Stimulated activated naive CD8-positive, alpha-beta T cell treated with anti-CD3 and anti-CD28 coated beads, Interleukin-15, amount 100 ng/mL, for 72 hours (primary cell): ENCODE results near the gene TATDN2.
A peak's percentile ranks its signal among the peaks of the same experiment; 100 is the strongest.

Source experiments
- ATAC-seq: fragments of 150-1000 bp; cut with Tn5 transposase; 2 replicates; pipeline ENCODE4 v1.10.0; 2021; ENCODE audit warnings: mild to moderate bottlenecking, moderate library complexity
- DNase-seq, 2 donors: peaks; one replicate each; pipeline ENCODE4 v3.0.0; 2021 to 2022
- H3K27ac Mint-ChIP-seq, 2 donors: one replicate each; pipeline ENCODE4 v1.8.0; 2022; ENCODE audit warnings: mild to moderate bottlenecking in 2 of 2, mixed read lengths in 2 of 2, moderate library complexity in 2 of 2
- H3K27me3 Mint-ChIP-seq: one replicate; pipeline ENCODE4 v1.8.0; 2022; ENCODE audit warnings: mixed read lengths
- H3K4me1 Mint-ChIP-seq: one replicate; pipeline ENCODE4 v1.8.0; 2022; ENCODE audit warnings: mild to moderate bottlenecking, mixed read lengths
- H3K4me3 Mint-ChIP-seq, 2 donors: one replicate each; pipeline ENCODE4 v1.8.0; 2022; ENCODE audit warnings: mild to moderate bottlenecking in 2 of 2, mixed read lengths in 2 of 2, moderate library complexity in 1 of 2
- H3K9me3 Mint-ChIP-seq, 2 donors: one replicate each; pipeline ENCODE4 v1.8.0; 2022; ENCODE audit warnings: mixed read lengths in 2 of 2

TATDN2 gene

DNA sequence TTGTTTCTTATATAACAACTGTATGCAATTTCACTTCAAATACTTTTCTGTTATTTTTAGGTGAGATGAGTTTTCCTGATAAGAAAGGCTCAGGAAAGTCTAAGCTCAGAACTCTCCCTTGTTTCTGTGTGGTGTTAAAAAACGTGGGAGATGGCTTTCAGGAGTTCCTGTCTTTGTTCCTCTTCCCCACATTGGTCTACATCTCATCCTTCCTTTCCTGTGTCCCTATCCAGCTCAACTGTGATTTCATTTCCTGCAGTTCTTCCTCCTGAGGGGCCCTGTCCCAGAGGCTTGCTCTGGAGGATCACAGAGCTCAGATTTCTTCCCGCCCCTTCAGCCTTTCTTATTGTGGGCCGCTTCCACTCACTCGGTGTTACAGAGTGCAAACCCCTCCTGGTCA lies 61.5 kb downstream of the TATDN2 start:
- Mint-ChIP-seq H3K27me3 (no peaks in the 10 kb centered on the region), H3K27ac (peak overlapping the region; percentile 9), H3K4me3 (no peak overlapping the region), H3K9me3 (no peaks in the 10 kb centered on the region), H3K4me1 (no peaks in the 10 kb centered on the region)
- no peak for ATAC-seq
- no peak for DNase-seq

DNA sequence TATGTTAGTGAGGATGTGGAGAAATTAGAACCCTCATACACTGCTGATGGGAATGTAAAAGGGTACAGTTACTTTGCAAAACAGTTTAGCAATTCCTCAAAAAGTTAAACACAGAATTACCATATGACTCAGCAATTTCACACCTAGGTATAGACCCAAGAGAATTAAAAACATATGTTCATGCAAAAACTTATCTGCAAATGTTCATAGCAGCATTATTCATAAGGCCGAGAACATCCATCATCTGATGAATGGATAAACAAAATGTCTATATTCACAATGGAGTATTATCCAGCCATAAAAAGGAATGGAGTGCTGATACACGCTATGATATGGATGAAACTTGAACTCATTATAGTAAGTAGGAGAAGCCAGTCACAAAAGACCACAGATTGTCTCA lies 62.3 kb downstream of the TATDN2 start:
- ATAC-seq: no peak
- Mint-ChIP-seq H3K27ac (no peak overlapping the region), H3K4me1 (no peaks in the 10 kb centered on the region), H3K4me3 (no peak overlapping the region), H3K27me3 (no peaks in the 10 kb centered on the region), H3K9me3 (no peaks in the 10 kb centered on the region)
- no peak for DNase-seq

DNA sequence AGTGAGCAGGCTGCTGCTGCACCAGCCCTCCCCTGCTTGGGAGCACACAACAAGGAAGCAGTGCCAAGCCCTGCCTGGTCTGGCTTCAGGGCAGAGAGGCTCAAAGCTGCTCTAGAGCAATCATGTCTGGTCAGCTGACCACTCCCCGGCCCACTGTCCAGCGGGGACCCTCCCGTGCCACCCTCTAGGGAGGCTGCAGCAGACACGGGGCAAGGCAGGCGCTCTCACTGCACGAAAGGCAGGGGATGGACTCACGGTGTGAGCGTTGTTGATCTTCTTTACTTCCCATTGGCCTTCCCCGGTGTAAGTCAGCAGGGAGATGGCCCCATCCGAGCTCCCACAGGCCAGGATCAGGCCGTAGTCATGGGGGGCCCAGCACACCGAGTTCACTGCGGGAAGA lies 63.5 kb downstream of the TATDN2 start:
- H3K4me3 Mint-ChIP-seq: no peak overlapping the region

DNA sequence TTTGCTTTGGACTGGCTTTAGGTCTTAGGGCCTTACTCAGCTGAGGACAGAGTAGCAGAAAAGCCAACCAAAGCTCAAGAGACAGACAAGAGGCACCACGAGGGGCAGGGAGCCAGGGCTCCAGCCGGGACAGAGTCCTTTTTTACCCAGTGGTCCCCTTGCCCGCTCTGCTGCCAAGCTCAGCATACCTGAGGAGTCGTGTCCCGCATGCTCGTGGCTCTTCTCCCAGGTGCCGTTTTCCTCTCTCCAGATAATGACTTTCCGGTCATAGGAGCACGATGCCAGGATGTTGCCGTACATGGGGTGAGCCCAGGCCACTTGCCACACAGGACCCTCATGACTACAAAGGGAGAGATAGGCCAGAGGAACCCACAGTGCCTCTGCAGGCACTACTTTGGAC lies 64.1 kb downstream of the TATDN2 start:
- Mint-ChIP-seq H3K27me3 (no peaks in the 10 kb centered on the region), H3K27ac (peak overlapping the region in 1 of 2 donors; percentile 57), H3K4me3 (no peak overlapping the region), H3K4me1 (peaks cover 1% of the 10 kb centered on the region), H3K9me3 (no peaks in the 10 kb centered on the region)
- DNase-seq: no peak
- peak; percentile 20 for ATAC-seq

More for the DNA sequence above, 63.5 kb downstream of the TATDN2 start:
- no peak overlapping the region for H3K27ac Mint-ChIP-seq
- DNase-seq: no peak
- H3K9me3 Mint-ChIP-seq: no peaks in the 10 kb centered on the region
- no peaks in the 10 kb centered on the region for H3K27me3 Mint-ChIP-seq
- H3K4me1 Mint-ChIP-seq: no peaks in the 10 kb centered on the region
- ATAC-seq: no peak

DNA sequence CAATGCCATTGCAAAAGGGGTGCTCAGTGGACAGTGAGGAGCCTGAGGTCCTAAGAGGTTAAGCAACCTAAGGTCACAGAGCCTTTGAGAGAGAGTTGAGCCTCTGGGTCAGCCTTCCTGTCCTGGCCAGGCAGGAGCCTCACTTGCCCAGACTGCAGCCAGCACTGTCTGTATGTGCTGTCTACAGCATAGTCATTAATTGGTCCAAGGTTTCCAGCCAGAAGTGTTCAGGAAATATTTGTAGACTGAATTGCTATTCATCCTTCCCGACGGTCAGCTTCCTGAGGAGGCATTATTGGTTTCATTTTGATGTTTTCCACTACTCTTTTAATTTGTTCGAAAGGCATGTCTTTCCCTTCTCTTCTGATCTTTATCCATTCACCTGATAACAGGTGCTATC lies 64.6 kb downstream of the TATDN2 start:
- peak; percentile 7 for ATAC-seq
- Mint-ChIP-seq H3K27ac (peak overlapping the region; percentile 47 to 57), H3K4me3 (no peak overlapping the region)

DNA sequence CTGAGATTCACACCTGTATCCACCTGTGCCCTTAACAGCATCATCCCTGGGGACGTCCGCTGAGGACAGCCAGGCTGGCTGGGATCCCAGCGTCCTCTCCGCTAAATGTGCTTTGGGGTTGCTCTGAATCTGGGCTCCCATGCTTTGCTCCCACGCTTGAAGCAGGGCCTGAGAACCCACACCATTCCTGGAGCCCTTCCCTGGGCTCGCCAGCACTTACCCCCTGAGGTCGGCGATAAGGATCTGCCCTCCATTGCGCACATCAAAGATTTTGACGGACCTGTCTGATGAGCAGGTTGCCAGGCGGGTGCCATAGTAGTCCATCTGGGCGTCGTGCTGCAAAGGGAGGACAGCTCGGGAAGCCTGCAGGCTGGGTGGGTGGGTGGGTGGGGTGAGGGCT lies 66.8 kb downstream of the TATDN2 start:
- H3K27me3 Mint-ChIP-seq: no peaks in the 10 kb centered on the region
- no peak for ATAC-seq
- no peak overlapping the region for H3K27ac Mint-ChIP-seq
- H3K9me3 Mint-ChIP-seq: no peaks in the 10 kb centered on the region
- peaks cover 26% of the 10 kb centered on the region for H3K4me1 Mint-ChIP-seq
- no peak overlapping the region for H3K4me3 Mint-ChIP-seq
- no peak for DNase-seq

More for the DNA sequence above, 64.6 kb downstream of the TATDN2 start:
- peaks cover 4% of the 10 kb centered on the region for H3K4me1 Mint-ChIP-seq
- no peaks in the 10 kb centered on the region for H3K9me3 Mint-ChIP-seq
- DNase-seq: no peak
- H3K27me3 Mint-ChIP-seq: no peaks in the 10 kb centered on the region

DNA sequence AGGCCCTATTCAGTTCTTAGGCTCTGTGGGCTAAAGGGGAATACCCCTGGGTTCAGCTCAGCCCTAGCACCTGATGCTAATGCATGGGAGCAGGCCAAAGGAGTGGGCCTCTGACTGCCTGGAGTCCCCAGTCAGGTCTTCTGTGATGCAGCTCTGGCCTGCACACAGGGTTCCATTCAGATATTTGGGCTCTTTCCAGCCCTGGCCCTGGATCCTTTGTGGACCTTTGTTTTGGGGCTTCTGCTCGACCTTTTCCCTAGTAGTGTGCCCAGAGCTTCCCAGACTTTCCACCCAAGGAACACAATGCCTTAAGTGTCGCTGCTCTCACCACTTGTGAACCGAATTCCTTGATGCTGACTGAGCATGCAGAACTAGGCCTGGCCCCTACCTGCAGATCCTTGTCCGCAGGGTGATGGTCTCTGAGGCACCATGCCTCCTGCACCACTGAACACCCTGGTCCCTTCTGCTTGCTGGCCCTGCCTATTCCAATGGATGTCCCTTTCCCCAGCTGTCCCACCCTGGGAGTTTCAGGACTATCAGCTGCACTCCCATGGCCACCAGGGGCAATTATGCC lies 67.6 kb downstream of the TATDN2 start:
- no peaks in the 10 kb centered on the region for H3K9me3 Mint-ChIP-seq

DNA sequence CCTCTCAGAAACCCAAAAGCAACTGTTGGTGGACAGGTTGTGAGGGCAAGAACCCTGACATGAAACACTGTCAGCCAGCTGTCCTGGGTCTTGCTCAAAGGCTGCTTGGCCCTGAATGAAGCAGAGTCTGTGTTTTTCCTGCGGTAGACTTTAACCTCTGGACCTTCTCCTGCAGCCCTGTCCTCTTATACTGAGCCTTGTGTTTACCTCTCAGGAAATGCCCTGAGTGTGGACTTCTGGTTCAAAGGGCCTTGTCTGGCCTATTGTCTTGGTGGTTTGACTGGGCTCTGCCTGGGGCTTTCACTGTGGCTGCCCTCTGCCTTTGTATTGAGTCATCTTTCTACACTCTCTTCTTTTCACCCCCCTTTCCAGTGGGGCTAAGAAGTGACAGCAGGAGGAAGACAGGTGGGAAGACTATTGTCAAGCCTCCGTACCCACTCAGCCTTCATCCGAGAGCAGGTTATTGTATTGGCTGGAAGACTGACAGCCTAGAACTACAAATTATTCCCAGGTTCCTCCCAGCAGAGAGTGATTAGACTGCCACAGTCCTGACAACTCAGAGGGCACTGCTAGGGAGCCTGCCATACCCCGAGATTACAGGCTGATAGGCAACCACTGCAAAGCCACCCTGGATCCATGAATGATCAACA lies 69.2 kb downstream of the TATDN2 start:
- no peaks in the 10 kb centered on the region for H3K9me3 Mint-ChIP-seq
- DNase-seq (no peak), ATAC-seq (no peak)
- peak overlapping the region in 1 of 2 donors; percentile 24 for H3K27ac Mint-ChIP-seq
- no peaks in the 10 kb centered on the region for H3K27me3 Mint-ChIP-seq
- H3K4me3 Mint-ChIP-seq: no peak overlapping the region
- peaks cover 41% of the 10 kb centered on the region for H3K4me1 Mint-ChIP-seq

More for the DNA sequence above, 67.6 kb downstream of the TATDN2 start:
- no peaks in the 10 kb centered on the region for H3K27me3 Mint-ChIP-seq
- no peak for DNase-seq
- peaks cover 28% of the 10 kb centered on the region for H3K4me1 Mint-ChIP-seq
- ATAC-seq: no peak
- H3K27ac Mint-ChIP-seq: peak overlapping the region in 1 of 2 donors; percentile 54
- no peak overlapping the region for H3K4me3 Mint-ChIP-seq

DNA sequence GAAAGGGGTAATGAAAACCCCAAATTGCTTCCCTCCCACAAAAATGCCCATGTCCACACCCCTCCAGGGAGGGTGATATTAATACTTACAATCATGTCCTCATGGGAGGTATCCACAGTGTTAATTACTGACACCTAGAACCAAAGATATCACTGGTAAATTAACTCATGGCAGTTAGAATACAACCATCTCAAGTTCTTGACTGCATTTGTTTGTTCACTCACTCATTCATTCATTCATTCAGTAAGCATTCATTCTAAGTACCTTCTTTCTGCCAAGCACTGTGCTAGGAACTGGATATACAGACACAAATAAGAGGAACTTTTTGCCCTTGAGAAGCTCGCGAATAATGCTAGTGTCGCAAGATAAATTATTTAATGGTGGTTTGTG lies 69.7 kb downstream of the TATDN2 start:
- no peak for DNase-seq
- H3K9me3 Mint-ChIP-seq: no peaks in the 10 kb centered on the region
- no peak for ATAC-seq
- peaks cover 41% of the 10 kb centered on the region for H3K4me1 Mint-ChIP-seq
- H3K27ac Mint-ChIP-seq: no peak overlapping the region
- no peak overlapping the region for H3K4me3 Mint-ChIP-seq
- H3K27me3 Mint-ChIP-seq: no peaks in the 10 kb centered on the region

DNA sequence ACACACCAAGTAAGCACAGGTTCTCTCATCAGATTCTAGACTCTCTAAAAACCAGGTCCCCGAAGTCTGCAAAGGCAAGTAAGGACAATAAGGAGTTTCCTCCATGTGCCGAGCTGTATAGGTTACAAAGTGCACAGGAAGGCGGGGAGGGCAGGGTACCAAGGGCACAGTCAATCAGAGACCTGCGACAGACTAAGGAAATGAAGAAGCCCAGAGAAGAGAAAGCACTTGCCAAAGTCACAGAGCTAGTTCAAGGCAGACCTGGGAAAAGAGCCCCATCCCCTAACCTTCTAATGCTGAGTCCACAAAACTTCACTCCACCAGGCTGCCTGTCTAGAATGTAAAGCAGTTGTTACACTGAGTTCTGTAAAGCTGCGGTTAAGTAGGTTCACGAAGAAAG lies 71.0 kb downstream of the TATDN2 start:
- Mint-ChIP-seq H3K4me1 (peaks cover 41% of the 10 kb centered on the region), H3K4me3 (peak overlapping the region; percentile 91), H3K27me3 (no peaks in the 10 kb centered on the region), H3K27ac (peak overlapping the region in 1 of 2 donors; percentile 89), H3K9me3 (no peaks in the 10 kb centered on the region)
- ATAC-seq: no peak
- no peak for DNase-seq

DNA sequence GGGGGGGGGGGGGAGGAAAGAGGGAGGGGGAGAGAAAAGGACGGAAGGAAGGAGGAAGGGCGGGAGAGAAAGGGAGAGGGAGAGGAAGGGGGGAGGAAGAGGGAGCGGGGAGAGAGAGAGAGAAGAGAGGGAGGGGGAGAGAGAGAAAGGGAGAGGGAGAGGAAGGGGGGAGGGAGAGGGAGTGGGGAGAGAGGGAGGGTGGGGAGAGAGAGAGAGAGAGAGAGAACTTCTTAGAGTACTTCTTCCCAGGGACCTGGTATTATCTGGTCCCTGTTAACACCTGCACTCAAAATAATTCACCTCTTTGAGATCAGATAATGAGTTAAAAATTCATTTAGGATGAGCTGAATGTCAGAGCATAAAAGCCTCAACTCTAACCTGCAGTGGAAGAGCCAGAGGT lies 71.5 kb downstream of the TATDN2 start:
- ATAC-seq: no peak
- peaks cover 41% of the 10 kb centered on the region for H3K4me1 Mint-ChIP-seq
- H3K27me3 Mint-ChIP-seq: no peaks in the 10 kb centered on the region
- H3K9me3 Mint-ChIP-seq: no peaks in the 10 kb centered on the region
- peak overlapping the region; percentile 91 for H3K4me3 Mint-ChIP-seq
- H3K27ac Mint-ChIP-seq: peak overlapping the region; percentile 97 to 98
- no peak for DNase-seq

DNA sequence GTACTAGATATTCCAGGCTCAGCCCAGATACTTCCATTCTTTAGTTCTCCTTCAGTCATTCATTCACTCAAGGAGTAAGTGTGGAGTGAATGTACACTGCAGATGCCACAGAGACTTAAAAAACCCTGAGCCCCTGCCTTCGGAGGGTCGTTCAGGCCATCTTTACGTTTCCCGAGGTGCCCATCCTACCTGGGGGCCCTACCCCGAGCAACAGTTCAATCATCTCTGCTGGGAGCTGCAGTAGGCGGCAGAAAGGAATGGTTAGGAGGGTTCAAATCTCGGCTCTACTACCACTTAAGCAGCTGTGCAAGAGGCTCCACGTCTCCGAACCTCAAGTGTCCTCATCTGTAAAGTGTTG lies 72.0 kb downstream of the TATDN2 start:
- Mint-ChIP-seq H3K27ac (peak overlapping the region; percentile 97 to 98), H3K4me3 (peak overlapping the region; percentile 91), H3K4me1 (peaks cover 41% of the 10 kb centered on the region), H3K9me3 (no peaks in the 10 kb centered on the region), H3K27me3 (no peaks in the 10 kb centered on the region)
- no peak for ATAC-seq
- no peak for DNase-seq

DNA sequence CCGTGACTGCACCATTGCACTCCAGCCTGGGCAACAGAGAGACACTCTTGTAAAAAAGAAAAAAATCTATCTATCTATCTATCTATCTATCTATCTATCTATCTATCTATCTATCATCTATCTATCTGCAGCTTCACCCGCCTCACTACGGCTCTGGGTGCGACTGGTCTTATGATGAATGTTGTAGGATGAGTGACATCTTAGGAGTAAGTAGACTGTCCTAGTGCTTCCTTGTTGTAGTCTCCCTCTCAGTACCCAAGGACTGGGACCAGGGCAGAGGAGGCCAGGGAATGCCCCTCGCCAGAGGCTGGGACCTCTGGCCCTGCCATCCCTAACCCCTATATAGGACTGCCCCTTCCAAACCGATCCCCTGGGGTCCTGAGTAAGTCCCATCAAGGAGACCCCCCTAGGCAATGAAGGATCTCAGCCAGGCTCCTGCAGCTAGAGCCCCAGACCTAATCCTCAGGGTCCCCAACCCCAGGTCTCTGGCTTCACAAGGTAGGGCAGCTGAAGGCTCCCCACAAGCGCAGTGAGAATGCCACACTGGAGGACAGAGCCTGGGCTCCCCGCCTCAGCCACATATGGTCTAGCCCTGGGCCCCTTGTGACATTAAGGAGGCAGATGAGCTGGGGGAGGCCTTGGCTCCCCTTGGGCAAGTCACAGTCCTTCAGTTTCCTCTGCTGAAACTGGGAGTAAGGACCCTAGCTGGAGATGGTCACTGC lies 73.5 kb downstream of the TATDN2 start:
- H3K4me1 Mint-ChIP-seq: peaks cover 41% of the 10 kb centered on the region
- no peaks in the 10 kb centered on the region for H3K9me3 Mint-ChIP-seq

DNA sequence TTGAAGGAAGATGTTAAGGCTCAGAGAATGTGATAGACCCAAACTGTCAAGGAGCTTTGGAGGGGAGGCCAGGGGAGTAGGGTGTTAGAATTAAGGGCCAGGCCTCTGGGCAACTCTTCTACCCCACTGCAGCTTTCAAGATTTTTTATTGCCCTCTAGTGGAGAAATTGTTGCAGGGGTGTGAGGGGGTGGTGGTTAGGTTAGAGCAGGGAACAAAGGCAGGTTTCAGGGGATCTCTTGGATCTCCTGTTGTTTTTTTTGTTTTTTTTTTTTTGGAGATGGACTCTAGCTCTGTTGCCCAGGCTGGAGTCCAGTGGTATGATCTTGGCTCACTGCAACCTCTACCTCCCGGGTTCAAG lies 74.1 kb downstream of the TATDN2 start:
- H3K4me1 Mint-ChIP-seq: peaks cover 41% of the 10 kb centered on the region
- H3K27ac Mint-ChIP-seq: peak overlapping the region in 1 of 2 donors; percentile 89
- DNase-seq: peak in 1 of 2 donors; percentile 30
- H3K9me3 Mint-ChIP-seq: no peaks in the 10 kb centered on the region
- ATAC-seq: peak; percentile 19
- H3K27me3 Mint-ChIP-seq: peaks cover 10% of the 10 kb centered on the region
- H3K4me3 Mint-ChIP-seq: no peak overlapping the region

More for the DNA sequence above, 73.5 kb downstream of the TATDN2 start:
- H3K27me3 Mint-ChIP-seq: peaks cover 7% of the 10 kb centered on the region
- peak overlapping the region; percentile 41 to 91 for H3K4me3 Mint-ChIP-seq
- no peak for ATAC-seq
- peak overlapping the region; percentile 42 to 89 for H3K27ac Mint-ChIP-seq
- no peak for DNase-seq

DNA sequence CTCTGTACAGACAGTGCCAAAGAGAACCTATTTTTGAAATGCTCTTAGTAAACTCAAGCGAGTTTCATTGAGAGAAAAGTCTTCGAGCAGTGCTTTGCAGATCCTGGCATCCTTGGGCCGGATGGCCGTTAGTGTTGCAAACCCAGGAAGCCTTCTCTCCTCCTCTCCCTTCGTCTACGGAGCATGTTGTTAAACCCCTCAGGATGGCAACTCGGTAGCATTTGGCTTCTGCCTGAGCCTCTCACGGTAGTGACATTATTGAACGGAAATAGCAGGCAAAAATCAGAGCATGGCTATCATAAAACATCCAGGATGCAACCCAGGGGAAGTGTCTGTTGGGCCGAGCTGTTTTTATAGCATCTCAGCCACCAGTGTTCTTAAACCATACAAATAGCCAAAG lies 79.3 kb downstream of the TATDN2 start:
- DNase-seq (no peak), ATAC-seq (no peak)
- no peak overlapping the region for H3K27ac Mint-ChIP-seq
- peaks cover 43% of the 10 kb centered on the region for H3K27me3 Mint-ChIP-seq
- H3K9me3 Mint-ChIP-seq: no peaks in the 10 kb centered on the region
- no peak overlapping the region for H3K4me3 Mint-ChIP-seq
- H3K4me1 Mint-ChIP-seq: peaks cover 7% of the 10 kb centered on the region

DNA sequence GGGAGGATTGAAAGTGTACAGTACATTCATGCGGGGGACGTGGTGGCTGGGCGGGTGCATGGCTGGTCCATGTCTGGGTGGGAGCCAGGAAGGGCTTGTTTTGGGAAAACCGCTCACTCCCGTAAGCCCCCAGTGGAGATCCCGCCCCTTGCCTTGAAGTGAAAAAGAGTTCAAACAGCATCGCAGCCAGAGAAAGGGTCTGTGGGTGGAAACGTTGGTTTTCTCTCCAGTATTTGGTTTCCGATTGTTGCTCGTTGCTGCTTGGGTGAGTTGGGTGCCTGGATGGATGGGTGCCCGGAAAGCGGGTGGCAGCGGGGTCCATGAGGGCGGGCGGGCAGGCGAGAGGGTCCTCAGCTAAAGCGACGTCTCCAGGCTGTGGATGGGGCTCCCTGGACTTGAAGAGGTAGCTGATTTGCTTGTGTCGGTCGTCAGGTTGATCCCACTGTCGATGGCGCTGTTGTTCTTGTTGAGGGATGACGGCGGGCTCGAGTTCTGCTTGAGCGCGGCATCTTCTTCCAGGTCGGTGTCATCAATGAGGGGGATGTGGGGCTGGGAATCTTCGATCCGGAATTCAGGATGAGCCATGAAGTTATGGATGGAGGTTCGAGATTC lies 80.3 kb downstream of the TATDN2 start:
- H3K9me3 Mint-ChIP-seq: no peaks in the 10 kb centered on the region
- H3K4me3 Mint-ChIP-seq: no peak overlapping the region
- H3K27ac Mint-ChIP-seq: peak overlapping the region in 1 of 2 donors; percentile 51
- H3K27me3 Mint-ChIP-seq: peaks cover 43% of the 10 kb centered on the region
- ATAC-seq: no peak
- peaks cover 16% of the 10 kb centered on the region for H3K4me1 Mint-ChIP-seq
- DNase-seq: no peak
